ENCODE results near the gene HSPA12B.
A peak's percentile ranks its signal among the peaks of the same experiment; 100 is the strongest.

The HSPA12B gene

DNA sequence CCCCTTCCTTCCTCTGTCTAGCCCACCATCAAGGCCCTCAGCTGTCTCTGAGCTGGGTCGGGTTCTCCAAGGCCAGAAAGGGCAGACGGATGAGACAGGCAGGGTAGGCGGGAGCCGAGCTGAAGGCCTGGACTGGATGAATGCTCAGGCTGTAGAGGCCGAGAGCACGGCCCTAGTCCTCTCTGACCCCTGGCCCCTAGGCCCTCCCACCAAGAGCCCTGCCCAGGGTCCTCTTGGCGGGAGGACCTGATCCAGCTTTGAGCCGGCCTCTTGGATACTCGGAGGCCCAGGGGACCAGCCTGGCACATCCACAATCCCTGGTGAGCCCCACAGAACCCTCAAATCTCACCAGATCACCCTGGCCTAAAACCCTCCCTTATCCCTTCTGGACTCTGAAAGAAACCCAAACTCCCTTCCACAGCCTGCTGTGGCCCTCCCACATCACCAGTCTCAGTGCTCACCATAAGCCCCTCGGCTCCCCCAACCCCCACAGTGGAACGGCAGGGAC, 26.9 kb downstream of the HSPA12B start:
- no peak overlapping the region for H3K4me3 ChIP-seq (ENCODE audit: low read length)
- no peak for DNase-seq (ENCODE audit: low read depth, low spot score)

DNA sequence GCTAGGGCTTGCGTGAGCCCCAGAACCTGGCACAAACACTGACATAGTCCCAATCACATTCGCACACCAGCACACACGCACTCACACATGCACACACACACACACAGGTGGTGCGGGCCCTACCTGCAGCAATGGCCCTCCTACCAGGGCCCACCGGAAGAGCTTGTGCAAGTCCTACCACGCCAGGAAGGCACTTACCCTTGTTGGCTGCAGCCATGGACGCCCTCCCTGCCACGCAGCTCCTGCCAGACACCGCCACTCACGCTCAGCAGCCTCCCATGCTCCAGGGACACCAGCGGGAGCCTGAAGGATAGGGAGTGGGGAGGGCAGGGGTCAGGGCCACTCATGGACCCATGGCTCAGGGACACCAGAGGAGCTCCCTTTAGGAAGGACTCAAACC, 27.4 kb downstream of the HSPA12B start:
- DNase-seq (ENCODE audit: low read depth, low spot score): no peak

DNA sequence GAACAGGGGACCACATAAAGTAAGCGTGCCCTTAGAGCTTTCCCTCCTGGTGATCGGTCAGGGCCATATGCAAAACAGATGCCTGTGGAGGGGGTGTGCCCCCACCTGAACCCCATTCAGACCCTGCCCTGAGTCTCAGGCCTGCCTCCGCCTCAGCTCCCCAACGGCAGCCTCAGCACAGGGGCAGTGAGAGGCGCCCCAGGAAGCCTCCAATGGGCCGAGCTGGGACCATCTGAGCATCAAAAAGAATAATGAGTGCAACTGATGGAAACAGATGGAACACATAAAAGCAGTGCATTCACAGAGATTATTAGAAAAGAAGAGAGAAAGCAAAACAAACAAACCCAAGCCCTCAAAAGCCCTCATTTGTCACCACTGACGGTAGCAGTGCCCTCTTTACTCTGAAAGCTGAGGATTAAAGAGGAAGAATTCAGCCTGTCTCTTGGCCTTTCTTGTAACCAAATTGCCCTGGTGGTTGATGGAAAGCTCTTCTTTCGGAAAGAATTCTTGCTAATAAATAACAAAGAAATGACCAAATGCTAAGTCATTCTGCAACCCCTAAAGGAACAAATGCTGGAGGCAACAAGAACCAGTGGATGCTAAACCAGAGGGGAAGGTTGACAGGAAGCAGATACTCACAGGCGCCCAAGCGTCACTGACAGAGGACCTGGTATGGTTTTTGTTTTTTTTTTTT, 28.3 kb downstream of the HSPA12B start:
- DNase-seq (ENCODE audit: low read depth, low spot score): no peak
- H3K4me3 ChIP-seq (ENCODE audit: low read length): no peak overlapping the region

More for the DNA sequence above, 27.4 kb downstream of the HSPA12B start:
- no peak overlapping the region for H3K4me3 ChIP-seq (ENCODE audit: low read length)

DNA sequence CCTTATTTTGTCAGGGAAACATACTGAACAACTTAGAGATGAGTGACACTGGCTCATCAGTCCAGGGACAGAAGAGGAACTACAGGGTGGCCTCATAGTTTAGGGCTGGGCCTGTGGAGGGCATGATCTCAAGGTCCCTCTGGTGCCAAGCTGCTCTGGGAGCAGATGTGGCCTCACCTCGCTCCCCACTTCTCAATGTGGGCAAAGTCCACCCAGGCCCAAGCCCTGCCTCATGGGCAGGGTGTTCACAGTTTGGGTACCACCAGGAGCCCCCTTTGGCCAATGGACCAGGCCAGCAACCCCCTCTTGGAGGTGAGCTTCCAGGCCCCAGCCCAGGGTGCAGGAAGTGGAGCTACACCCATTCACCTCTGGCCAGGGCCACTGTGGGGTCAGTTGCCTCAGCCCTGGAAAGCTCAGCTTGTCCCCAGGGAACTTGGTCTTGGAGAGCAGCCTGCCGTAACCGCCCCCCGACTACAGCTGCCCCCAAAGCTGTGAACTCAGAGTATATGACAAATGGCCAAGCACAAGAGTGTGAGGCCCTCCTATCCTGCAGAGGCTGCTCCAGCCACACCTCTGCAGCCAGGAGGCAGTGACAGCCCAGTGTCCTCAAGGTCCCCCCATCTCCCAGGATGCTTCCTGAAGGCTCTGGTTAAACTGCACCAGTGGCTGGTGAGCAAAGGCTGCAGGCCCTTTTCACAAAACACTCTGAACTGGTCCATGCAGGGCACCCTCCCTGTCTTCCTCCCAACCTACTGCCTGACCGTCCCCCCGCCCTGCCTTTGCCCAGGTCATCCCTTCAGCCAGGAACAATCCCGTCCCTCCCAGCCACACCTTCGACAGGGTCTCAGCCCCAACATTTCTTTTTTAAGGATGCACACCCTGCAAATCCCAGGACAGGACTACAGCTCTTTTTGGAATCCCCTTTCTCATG, 31.5 kb downstream of the HSPA12B start:
- no peak overlapping the region for H3K4me3 ChIP-seq (ENCODE audit: low read length)
- no peak for DNase-seq (ENCODE audit: low read depth, low spot score)

DNA sequence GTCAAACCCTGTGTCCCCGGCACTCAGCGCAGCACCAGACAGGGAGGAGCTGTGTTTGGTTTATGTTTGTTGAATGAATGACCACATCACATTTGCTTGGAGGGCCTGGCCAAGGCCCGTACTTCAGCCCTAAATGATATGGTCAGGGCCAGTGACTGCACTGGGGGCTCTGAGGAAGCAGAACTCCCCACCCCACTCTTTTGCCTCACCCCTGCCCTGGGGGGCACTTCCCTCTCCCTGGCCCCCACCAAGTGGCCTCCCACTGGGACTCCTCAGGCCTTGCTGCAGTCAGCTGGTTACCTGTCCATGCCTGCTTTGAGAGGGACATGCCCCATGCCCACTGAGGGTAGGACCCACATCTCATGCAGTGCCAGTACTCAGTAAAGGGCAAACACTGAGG, 32.2 kb downstream of the HSPA12B start:
- no peak for DNase-seq (ENCODE audit: low read depth, low spot score)
- no peak overlapping the region for H3K4me3 ChIP-seq (ENCODE audit: low read length)

DNA sequence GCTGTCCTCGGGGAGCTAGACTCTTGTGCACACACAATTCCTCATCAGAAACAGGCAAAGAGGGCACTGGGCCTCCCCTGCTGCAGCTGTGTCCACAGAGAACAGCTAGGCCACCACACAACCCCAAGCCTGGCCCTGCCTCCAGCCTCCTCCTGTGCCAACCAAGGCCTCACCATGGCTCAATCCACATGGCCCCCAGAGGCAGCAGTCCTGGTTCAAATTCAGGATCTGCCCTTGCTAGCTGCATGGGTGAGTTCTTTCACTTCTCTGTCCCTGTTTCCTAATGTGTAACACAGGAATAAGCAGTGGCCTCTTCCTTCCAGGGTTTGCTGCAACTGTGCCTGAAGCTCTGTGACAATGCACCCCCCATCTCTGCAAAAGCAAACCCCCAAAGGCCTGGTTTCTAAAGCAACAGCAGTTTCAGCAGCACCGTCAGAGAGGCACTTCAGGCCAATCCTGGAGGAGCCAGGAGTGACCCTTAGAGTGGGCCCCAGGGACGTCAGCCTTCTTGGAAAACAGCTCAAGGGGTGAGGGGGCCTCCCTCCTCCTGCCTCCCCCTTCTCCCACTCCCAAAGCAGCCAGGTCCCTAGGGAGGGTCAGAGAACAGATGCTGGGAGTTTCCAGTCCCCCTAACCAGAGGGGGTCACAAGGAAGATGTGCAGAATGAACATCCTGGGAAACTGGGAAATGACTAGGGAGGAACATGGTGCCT, 32.8 kb downstream of the HSPA12B start:
- no peak overlapping the region for H3K4me3 ChIP-seq (ENCODE audit: low read length)
- no peak for DNase-seq (ENCODE audit: low read depth, low spot score)

DNA sequence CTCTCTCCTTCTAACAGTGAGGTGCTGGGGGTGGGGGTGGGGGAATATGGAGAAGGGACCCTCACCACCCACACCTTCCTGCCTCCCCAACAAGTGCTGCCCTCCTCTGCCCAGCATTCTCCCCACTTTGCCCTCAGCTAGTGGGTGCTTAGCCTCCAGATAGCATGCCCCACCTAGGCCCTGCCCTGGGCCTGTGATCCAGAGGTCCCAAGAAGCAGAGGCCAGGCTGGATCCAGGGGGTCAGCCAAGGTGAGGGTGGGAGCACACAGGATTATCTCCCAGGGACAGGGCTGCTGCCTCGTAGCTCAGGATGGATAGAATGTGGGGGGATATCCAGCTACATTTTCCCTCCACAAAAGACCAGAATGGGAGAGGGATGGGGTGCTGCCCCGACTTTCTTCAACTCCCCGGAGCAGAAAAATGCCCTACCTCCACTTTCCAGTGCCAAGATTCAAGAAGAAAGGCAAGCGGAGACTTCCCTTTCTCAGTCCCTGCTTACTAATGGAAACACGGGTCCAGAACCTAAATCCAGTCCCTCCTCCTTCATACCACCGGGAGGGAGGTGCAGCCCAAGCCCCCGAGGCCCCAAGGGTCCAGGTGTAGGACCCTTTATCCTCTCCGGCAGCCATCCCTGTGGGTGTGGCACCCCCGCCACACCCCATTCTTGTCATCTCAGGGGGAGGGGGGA, 34.1 kb downstream of the HSPA12B start:
- DNase-seq (ENCODE audit: low read depth, low spot score): no peak
- peak overlapping the region; percentile 83 for H3K4me3 ChIP-seq (ENCODE audit: low read length)

DNA sequence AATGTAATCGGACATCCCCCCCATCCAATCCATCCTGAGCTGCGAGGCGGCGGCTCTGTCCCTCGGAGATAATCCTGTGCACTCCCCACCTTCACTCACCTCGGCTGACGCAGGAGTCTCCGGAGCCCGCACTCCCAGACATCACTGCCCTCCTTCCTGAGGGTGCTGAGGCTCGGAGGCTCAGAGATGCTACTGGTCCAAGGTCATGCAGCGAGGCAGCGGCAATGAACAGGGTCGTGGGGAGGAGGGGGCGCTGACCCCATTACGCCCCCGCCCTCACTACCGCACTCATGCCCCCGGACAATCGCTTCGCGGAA, 34.6 kb downstream of the HSPA12B start:
- peak overlapping the region; percentile 83 for H3K4me3 ChIP-seq (ENCODE audit: low read length)
- DNase-seq (ENCODE audit: low read depth, low spot score): no peak

DNA sequence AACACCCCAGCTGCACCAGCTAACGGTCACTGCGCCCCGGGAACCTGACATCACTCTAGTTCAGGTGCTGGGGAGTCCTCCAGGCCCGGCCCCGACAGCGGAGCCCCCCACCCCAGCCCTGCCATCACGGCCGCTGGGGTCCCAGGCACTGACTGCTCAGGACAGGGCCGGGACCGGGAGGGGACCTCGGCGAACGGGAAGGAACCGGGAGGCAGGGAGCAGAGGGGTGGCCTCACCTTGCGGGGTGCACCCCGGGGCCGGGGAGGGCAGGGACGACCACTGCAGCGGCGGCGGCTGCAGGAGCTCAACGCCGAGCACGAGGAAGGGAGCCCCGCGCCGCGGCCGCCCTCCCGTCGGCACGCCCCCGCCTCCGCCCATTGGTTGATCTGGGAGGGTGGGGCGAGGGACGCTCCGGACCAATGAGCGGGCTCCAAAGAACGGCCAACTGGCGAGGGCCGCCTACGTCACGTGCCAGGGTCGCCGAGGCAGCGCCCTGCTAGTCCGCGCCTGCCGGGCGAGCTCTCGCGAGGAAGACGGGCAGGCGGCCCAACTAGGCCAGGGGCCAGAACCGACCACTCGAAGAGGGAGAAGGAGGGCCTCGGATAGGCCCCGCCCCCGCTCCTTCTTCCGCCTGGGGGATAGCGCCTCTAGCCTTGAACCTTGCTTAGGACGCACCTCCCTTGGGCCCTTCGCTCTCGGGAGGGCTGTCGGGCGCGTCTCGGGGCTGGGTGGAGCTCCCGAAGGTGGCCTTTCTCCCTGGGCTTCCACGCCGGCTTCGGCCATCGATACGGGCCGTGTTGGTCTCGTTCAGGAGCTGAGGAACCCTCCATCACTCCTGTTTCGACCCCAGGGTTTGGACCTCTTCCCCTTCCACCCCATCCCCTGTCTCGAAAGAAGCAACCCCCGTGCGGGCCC, 35.2 kb downstream of the HSPA12B start, which contains the start of gene ADISSP:
ADISSP (minus strand) TSS at position 327 of the 915 bp plus-strand sequence. CDS start 7,653 bp downstream, outside the sequence.
- peak; percentile 96 for DNase-seq (ENCODE audit: low read depth, low spot score)
- peak within 1 kb of the TSS; percentile 83 for H3K4me3 ChIP-seq (ENCODE audit: low read length)

DNA sequence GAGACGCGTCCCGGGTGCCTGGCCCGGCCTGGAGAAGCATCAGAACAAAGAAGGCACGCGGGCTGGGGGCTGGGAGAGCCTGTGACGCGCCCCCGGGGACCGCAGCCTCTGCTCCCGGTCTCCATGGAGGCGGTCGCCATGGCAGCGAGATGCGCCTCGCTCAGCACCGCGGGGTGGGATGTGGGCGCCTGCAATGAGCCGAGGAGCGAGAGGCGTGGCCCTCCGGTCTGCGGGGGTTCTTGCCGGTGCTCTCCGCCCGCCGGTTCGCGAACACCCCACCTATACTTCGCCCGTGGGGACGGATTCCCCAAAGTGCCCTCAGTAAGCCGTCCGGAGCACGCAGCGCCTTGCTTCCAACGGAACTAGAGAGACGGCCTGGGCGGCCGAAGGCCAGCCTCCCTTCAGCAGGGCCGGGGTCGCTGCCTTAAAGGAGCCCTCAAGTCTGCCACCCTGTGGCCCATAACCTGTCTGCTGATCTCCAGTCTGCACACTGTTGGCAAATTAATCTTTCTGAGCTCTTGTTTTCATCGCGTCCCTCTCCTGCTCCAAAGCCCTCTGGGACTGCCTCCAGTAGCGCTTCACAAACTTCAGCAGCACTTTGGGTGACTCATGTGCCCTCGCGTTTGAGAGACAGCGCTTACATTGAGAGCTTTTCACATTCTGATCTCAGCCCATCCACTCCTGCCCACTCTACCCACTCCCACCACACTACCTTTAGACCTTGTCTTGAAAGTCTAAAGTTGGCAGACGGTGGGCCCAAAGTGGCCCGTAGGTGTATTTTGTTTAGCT, 36.1 kb downstream of the HSPA12B start:
- peak; percentile 64 for DNase-seq (ENCODE audit: low read depth, low spot score)
- peak overlapping the region; percentile 83 for H3K4me3 ChIP-seq (ENCODE audit: low read length)

DNA sequence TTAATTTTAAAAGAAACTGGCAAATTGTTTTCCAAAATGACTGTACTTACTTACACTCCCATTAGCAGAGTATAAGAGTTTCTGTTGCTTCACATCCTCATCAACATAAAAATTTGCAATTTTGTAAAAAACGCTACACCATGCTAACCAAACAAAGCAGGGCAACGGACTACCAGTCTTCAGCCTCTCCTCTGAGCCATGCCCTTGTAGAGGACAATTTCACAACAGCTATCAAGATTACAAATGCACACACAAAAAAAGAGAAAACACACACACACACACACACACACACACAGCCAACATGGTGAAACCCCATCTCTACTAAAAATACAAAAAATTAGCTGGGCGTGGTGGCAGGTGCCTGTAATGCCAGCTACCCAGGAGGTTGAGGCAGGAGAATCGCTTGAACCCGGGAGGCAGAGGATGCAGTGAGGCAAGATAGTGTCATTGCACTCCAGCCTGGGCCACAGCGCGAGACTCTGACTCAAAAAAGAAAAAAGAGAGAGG, 39.1 kb downstream of the HSPA12B start:
- no peak for DNase-seq (ENCODE audit: low read depth, low spot score)
- no peak overlapping the region for H3K4me3 ChIP-seq (ENCODE audit: low read length)

DNA sequence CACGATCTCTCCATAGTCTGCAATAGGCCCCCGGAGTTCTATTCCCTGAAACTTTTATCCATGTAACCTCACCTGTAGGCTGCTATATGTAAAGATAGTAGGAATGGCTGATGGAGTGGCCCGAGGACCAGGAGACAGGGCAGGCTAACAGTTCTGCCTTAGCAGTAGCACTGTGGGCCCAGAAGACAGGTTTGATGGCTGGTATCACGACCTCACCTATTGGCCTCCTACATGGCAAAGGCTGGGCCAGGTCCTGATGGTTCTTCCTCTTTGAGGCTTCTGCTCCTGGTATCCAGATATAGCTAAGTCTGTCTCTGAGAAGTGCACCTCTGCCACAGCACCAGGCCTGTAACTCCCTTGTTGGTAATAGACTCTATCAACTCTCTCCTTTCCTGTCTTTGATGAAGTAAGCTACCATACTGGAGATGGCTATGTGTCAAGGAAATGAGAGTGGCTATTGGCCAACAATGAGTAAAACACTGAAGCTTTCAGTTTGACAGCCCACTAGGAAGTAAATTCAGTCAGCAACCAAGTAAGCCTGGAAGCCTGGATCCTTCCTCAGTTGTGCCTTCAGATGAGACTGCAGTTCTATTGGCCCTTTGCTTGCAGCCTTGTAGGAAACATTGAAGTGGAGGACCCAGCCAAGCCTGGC, 43.1 kb downstream of the HSPA12B start:
- no peak for DNase-seq (ENCODE audit: low read depth, low spot score)
- no peak overlapping the region for H3K4me3 ChIP-seq (ENCODE audit: low read length)

DNA sequence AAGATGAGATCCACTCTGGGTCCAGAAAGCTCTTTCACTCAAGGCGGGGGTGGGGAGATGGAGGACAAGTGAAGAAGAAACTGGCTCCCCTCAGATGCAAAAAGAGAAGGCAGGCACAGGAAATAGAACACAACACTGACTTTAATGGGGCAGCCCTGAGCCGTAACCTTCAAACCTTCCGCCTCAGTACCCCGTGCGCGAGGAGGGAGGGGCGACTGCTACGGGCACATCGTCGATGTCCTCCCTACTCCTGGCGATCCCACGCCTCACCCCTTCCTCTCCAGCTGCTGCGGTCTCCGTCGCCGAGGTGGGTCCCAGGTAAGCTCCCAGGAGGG, 44.9 kb downstream of the HSPA12B start:
- no peak overlapping the region for H3K4me3 ChIP-seq (ENCODE audit: low read length)
- DNase-seq (ENCODE audit: low read depth, low spot score): no peak

DNA sequence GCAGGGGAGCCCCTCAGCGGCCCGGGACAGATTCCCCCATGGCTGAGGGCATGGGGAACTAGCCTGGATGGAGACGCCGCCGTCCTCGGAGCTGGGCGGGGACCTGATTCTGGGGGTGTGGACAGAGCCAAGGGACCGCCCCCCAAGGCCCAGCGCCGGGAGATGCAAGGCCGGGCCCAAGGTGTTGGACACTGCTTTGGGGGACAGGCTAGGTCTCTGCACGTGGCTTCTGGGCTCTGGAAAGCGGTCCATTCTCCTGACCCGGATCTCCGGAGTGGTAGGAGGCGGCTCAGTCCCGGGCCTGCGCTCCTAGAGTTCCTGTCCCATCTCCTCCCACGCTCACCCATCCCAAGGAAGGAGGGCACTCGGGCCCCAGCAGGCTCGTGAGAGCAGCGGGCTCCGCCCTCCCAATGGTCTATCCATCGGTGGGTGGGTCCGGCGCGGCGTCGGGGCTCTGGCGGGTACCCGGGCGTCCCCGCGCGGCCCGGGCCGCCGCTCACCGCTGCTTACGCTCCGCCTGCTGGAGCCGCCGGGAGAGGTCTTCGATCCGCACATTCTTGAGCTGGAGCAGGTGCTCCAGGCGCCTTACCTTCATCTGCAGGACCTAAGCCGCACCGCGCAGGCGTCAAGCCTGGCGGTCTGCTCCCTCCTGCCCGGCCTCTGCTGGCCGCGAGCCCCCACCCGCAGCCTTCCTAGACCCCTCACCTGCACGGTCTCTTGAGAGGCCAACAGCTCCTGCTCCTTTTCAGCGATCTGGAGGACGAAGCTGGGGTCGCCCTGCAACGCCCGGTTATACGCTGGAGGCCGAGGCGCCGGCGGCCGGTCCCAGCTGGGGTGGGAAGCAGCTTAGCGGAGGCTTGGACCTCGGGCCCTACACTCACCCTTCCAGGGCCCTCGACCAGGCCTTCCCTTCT, 45.5 kb downstream of the HSPA12B start:
- no peak overlapping the region for H3K4me3 ChIP-seq (ENCODE audit: low read length)
- no peak for DNase-seq (ENCODE audit: low read depth, low spot score)

DNA sequence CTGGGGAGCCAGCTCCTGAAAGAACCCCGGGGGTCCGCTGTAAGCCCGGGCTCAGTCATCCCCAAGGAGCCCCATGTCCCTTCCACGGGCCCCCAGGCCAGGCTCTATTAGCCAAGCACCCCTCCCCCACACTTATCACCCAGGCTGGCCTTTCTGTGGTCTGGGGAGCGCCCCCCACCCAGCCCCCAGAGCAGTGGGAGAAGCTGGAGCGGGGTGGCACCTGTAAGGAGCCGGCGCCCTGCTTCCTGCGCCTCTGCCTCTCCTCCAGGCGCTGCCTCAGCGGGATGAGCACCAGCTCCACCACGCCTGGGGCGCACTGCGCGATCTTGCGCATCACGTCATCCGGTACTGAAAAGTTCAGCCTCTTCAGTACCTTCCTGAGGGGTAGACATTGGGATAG, 46.5 kb downstream of the HSPA12B start:
- no peak for DNase-seq (ENCODE audit: low read depth, low spot score)
- H3K4me3 ChIP-seq (ENCODE audit: low read length): no peak overlapping the region

Data from Jurkat, Clone E6-1 (cell line).